ENCODE measurements around the gene TRIOBP. TPM values are rescaled to one million over a fixed set of nuclear protein-coding genes. Genes with fewer than 3 reads are reported as not detected.

TRIOBP gene
- total and polyA plus RNA-seq, 2 of the 13 experiments (the other 11 are each of a cell fraction or from before 2014, with no cell fraction given): 6.1 to 15.4 TPM

- TF ChIP-seq TFDP2 (CRISPR knock-in tag; IDR thresholded peaks at IDR 0.05) (no peak), CEBPB (IDR thresholded peaks at IDR 0.05; ENCODE audit: borderline replicate concordance, low read depth, low read length) (no peak), NFE2 (CRISPR knock-in tag; IDR thresholded peaks at IDR 0.05) (no peak), POLR2A (IDR thresholded peaks at IDR 0.05; ENCODE audit: insufficient read depth in 1 of 2, low read depth in 2 of 2, low read length in 2 of 2) (no peak), MIER2 (CRISPR knock-in tag; IDR thresholded peaks at IDR 0.05) (no peak), HNF4G (IDR thresholded peaks at IDR 0.05; ENCODE audit: borderline replicate concordance, low read depth, low read length) (no peak), HNF4G (CRISPR knock-in tag; IDR thresholded peaks at IDR 0.05; ENCODE audit: borderline replicate concordance, low read depth) (no peak), ZNF430 (CRISPR knock-in tag; IDR thresholded peaks at IDR 0.05) (no peak), ZZZ3 (CRISPR knock-in tag; IDR thresholded peaks at IDR 0.05; ENCODE audit: borderline replicate concordance) (no peak), ZSCAN25 (CRISPR knock-in tag; IDR thresholded peaks at IDR 0.05) (no peak), MXI1 (IDR thresholded peaks at IDR 0.05; ENCODE audit: borderline replicate concordance, low read depth, low read length) (peak; percentile 79; the same call in 1 of the 3 replicates), YEATS4 (CRISPR knock-in tag; IDR thresholded peaks at IDR 0.05; ENCODE audit: borderline replicate concordance) (peak; percentile 23; the same call in 1 of the 2 replicates), ARNT (IDR thresholded peaks at IDR 0.05) (no peak), ZIK1 (CRISPR knock-in tag; IDR thresholded peaks at IDR 0.05; ENCODE audit: borderline replicate concordance, low read depth) (no peak), ZFP37 (CRISPR knock-in tag; IDR thresholded peaks at IDR 0.05; ENCODE audit: borderline replicate concordance) (no peak), SNAPC2 (CRISPR knock-in tag; IDR thresholded peaks at IDR 0.05) (no peak)
- TF ChIP-seq, protein P1, sequence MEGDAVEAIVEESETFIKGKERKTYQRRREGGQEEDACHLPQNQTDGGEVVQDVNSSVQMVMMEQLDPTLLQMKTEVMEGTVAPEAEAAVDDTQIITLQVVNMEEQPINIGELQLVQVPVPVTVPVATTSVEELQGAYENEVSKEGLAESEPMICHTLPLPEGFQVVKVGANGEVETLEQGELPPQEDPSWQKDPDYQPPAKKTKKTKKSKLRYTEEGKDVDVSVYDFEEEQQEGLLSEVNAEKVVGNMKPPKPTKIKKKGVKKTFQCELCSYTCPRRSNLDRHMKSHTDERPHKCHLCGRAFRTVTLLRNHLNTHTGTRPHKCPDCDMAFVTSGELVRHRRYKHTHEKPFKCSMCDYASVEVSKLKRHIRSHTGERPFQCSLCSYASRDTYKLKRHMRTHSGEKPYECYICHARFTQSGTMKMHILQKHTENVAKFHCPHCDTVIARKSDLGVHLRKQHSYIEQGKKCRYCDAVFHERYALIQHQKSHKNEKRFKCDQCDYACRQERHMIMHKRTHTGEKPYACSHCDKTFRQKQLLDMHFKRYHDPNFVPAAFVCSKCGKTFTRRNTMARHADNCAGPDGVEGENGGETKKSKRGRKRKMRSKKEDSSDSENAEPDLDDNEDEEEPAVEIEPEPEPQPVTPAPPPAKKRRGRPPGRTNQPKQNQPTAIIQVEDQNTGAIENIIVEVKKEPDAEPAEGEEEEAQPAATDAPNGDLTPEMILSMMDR (CRISPR knock-in tag; IDR thresholded peaks at IDR 0.05): no peak
- TF ChIP-seq, protein P2, sequence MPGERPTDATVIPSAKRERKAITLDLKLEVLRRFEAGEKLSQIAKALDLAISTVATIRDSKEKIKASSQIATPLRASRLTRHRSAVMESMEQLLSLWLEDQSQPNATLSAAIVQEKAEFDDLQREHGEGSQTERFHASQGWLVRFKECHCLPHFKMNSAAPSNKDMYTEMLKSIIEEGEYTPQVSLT (CRISPR knock-in tag; IDR thresholded peaks at IDR 0.05; ENCODE audit: borderline replicate concordance, low read depth): no peak
- TF ChIP-seq, protein P3, sequence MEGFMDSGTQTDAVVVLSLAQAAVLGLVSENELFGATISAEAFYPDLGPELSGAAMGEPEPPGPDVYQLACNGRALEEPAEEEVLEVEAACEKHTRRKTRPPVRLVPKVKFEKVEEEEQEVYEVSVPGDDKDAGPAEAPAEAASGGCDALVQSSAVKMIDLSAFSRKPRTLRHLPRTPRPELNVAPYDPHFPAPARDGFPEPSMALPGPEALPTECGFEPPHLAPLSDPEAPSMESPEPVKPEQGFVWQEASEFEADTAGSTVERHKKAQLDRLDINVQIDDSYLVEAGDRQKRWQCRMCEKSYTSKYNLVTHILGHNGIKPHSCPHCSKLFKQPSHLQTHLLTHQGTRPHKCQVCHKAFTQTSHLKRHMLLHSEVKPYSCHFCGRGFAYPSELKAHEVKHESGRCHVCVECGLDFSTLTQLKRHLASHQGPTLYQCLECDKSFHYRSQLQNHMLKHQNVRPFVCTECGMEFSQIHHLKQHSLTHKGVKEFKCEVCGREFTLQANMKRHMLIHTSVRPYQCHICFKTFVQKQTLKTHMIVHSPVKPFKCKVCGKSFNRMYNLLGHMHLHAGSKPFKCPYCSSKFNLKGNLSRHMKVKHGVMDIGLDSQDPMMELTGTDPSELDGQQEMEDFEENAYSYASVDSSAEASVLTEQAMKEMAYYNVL (CRISPR knock-in tag; IDR thresholded peaks at IDR 0.05; ENCODE audit: borderline replicate concordance): no peak
- TF ChIP-seq, protein P4, sequence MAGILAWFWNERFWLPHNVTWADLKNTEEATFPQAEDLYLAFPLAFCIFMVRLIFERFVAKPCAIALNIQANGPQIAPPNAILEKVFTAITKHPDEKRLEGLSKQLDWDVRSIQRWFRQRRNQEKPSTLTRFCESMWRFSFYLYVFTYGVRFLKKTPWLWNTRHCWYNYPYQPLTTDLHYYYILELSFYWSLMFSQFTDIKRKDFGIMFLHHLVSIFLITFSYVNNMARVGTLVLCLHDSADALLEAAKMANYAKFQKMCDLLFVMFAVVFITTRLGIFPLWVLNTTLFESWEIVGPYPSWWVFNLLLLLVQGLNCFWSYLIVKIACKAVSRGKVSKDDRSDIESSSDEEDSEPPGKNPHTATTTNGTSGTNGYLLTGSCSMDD (CRISPR knock-in tag; IDR thresholded peaks at IDR 0.05): no peak
- TF ChIP-seq, protein P5, sequence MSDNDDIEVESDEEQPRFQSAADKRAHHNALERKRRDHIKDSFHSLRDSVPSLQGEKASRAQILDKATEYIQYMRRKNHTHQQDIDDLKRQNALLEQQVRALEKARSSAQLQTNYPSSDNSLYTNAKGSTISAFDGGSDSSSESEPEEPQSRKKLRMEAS (IDR thresholded peaks at IDR 0.05): peak; percentile 84
- TF ChIP-seq, protein P6, sequence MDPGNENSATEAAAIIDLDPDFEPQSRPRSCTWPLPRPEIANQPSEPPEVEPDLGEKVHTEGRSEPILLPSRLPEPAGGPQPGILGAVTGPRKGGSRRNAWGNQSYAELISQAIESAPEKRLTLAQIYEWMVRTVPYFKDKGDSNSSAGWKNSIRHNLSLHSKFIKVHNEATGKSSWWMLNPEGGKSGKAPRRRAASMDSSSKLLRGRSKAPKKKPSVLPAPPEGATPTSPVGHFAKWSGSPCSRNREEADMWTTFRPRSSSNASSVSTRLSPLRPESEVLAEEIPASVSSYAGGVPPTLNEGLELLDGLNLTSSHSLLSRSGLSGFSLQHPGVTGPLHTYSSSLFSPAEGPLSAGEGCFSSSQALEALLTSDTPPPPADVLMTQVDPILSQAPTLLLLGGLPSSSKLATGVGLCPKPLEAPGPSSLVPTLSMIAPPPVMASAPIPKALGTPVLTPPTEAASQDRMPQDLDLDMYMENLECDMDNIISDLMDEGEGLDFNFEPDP (CRISPR knock-in tag; conservative IDR thresholded peaks at IDR 0.05): no peak
Observed at GRCh38 chr22:37777122-37777687, 80.4 kb downstream of the TRIOBP start (continued).
